ENCODE results near the gene MTERF4.

The MTERF4 gene

GRCh38 chr2:241111440-241111805 lies 9.3 kb upstream of the MTERF4 start:
- no peak for TF ChIP-seq ZC3H10 (CRISPR knock-in tag; IDR thresholded peaks at IDR 0.05)
- TF ChIP-seq GLIS3 (CRISPR knock-in tag; IDR thresholded peaks at IDR 0.05) = no peak
- no peak for TF ChIP-seq CREB5 (CRISPR knock-in tag; IDR thresholded peaks at IDR 0.05; ENCODE audit: low read depth)
- no peak for TF ChIP-seq ZFP30 (CRISPR knock-in tag; IDR thresholded peaks at IDR 0.05)
- ATAC-seq = no peak

- TF ChIP-seq TCF4 (CRISPR knock-in tag; IDR thresholded peaks at IDR 0.05; ENCODE audit: borderline replicate concordance) (no peak), ZNF565 (CRISPR knock-in tag; conservative IDR thresholded peaks at IDR 0.05; ENCODE audit: low read depth) (no peak), CSDC2 (CRISPR knock-in tag; IDR thresholded peaks at IDR 0.05) (no peak), PPARA (CRISPR knock-in tag; IDR thresholded peaks at IDR 0.05; ENCODE audit: borderline replicate concordance) (no peak), ARNTL (CRISPR knock-in tag; IDR thresholded peaks at IDR 0.05; ENCODE audit: borderline replicate concordance, low read depth) (no peak), OSR1 (CRISPR knock-in tag; IDR thresholded peaks at IDR 0.05) (no peak), RARB (CRISPR knock-in tag; IDR thresholded peaks at IDR 0.05) (no peak), ESRRG (CRISPR knock-in tag; IDR thresholded peaks at IDR 0.05) (no peak), ISL1 (CRISPR knock-in tag; IDR thresholded peaks at IDR 0.05) (no peak), CSRNP3 (CRISPR knock-in tag; IDR thresholded peaks at IDR 0.05) (no peak)
- ATAC-seq = no peak; the same call in 2 of the 3 replicates
Measured at GRCh38 chr2:241110607-241111439, 8.7 kb upstream of the MTERF4 start.

- no peak for ATAC-seq
- TF ChIP-seq ISL1 (CRISPR knock-in tag; IDR thresholded peaks at IDR 0.05) (no peak), ZNF565 (CRISPR knock-in tag; conservative IDR thresholded peaks at IDR 0.05; ENCODE audit: low read depth) (no peak), OSR1 (CRISPR knock-in tag; IDR thresholded peaks at IDR 0.05) (no peak), ESRRG (CRISPR knock-in tag; IDR thresholded peaks at IDR 0.05) (no peak), PATZ1 (CRISPR knock-in tag; IDR thresholded peaks at IDR 0.05; ENCODE audit: borderline replicate concordance) (no peak), TCF4 (CRISPR knock-in tag; IDR thresholded peaks at IDR 0.05; ENCODE audit: borderline replicate concordance) (no peak), ZFP3 (CRISPR knock-in tag; IDR thresholded peaks at IDR 0.05) (no peak), RARB (CRISPR knock-in tag; IDR thresholded peaks at IDR 0.05) (no peak), TSHZ2 (CRISPR knock-in tag; IDR thresholded peaks at IDR 0.05) (no peak), ZNF70 (CRISPR knock-in tag; IDR thresholded peaks at IDR 0.05) (no peak), SNAI2 (CRISPR knock-in tag; IDR thresholded peaks at IDR 0.05) (no peak), ZFP30 (CRISPR knock-in tag; IDR thresholded peaks at IDR 0.05) (no peak), PPARA (CRISPR knock-in tag; IDR thresholded peaks at IDR 0.05; ENCODE audit: borderline replicate concordance) (no peak), TOX (CRISPR knock-in tag; IDR thresholded peaks at IDR 0.05; ENCODE audit: borderline replicate concordance) (no peak), ARNTL (CRISPR knock-in tag; IDR thresholded peaks at IDR 0.05; ENCODE audit: borderline replicate concordance, low read depth) (no peak), GLIS3 (CRISPR knock-in tag; IDR thresholded peaks at IDR 0.05) (no peak), POU6F1 (CRISPR knock-in tag; IDR thresholded peaks at IDR 0.05; ENCODE audit: borderline replicate concordance, low read depth) (no peak), CSRNP3 (CRISPR knock-in tag; IDR thresholded peaks at IDR 0.05) (no peak), ZNF8 (CRISPR knock-in tag; IDR thresholded peaks at IDR 0.05) (no peak)
Measured at GRCh38 chr2:241110089-241110606, 8.1 kb upstream of the MTERF4 start.
